ENCODE measurements around the gene GORASP1.

The GORASP1 gene

DNA sequence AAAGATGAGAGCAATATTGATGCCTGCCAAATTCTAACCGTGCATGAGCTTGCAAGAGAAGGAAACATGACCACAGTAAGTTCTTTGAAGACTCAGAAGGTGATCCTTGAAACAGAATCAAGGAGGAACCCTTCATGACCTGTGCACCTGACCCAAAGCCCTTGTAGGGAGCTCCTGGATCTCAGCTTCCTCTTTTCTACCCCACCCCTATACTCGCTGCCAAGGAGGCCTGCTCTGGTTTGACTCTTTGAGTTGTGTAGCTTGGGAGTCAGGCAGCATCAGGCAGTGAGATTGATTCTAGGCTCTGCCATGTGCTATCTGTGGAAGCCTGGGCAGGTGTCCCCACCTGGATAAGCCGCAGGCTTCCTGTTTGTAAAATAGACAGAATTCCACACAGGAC lies 10.7 kb upstream of the GORASP1 start:
- Histone ChIP-seq H2BK15ac (ENCODE audit: low read depth, poor library complexity, severe bottlenecking) (no peak overlapping the region), H3K14ac (ENCODE audit: low read length in 2 of 2) (no peak overlapping the region), H3K79me1 (replicated peaks; ENCODE audit: low read length, poor library complexity, severe bottlenecking) (no peaks in the 10 kb centered on the region), H3K4me3 (ENCODE audit: insufficient read depth in 1 of 2, low read depth in 1 of 2, low read length in 2 of 2) (no peak overlapping the region), H3K4me1 (ENCODE audit: control insufficient read depth, insufficient read depth, low read depth, low read length) (no peaks in the 10 kb centered on the region), H2BK5ac (ENCODE audit: low read depth, low read length, poor library complexity, severe bottlenecking) (no peak overlapping the region), H3K36me3 (ENCODE audit: control insufficient read depth in 1 of 2, insufficient read depth in 2 of 2, low read depth in 1 of 2, low read length in 2 of 2) (peaks cover 6 to 40% of the 10 kb centered on the region in 2 experiments), H3K18ac (ENCODE audit: low read depth in 1 of 2, low read length in 2 of 2) (no peak overlapping the region), H3K9ac (ENCODE audit: low read length) (no peak overlapping the region), H2AFZ (ENCODE audit: low read depth, low read length) (no peak overlapping the region), H2BK120ac (ENCODE audit: low read depth, low read length) (no peak overlapping the region), H3K27me3 (ENCODE audit: control insufficient read depth in 1 of 2, insufficient read depth in 1 of 2, low read length in 2 of 2) (no peaks in the 10 kb centered on the region), H4K91ac (ENCODE audit: low read length) (no peak overlapping the region), H3K4ac (ENCODE audit: low read depth in 1 of 2, low read length in 2 of 2) (no peak overlapping the region), H3K4me2 (ENCODE audit: low read length, poor library complexity, severe bottlenecking) (no peak overlapping the region), H4K8ac (ENCODE audit: low read length) (no peak overlapping the region), H2BK12ac (ENCODE audit: low read length in 2 of 2) (no peak overlapping the region), H3K27ac (ENCODE audit: low read length, poor library complexity, severe bottlenecking) (no peak overlapping the region), H3K23ac (ENCODE audit: low read length in 2 of 2) (no peak overlapping the region), H2AK5ac (ENCODE audit: low read length, severe bottlenecking) (no peak overlapping the region), H3K9me3 (ENCODE audit: control insufficient read depth, low read length) (no peaks in the 10 kb centered on the region)
- no peak for DNase-seq
- 88% methylated on average over 3 of the region's 3 CpGs for WGBS

DNA sequence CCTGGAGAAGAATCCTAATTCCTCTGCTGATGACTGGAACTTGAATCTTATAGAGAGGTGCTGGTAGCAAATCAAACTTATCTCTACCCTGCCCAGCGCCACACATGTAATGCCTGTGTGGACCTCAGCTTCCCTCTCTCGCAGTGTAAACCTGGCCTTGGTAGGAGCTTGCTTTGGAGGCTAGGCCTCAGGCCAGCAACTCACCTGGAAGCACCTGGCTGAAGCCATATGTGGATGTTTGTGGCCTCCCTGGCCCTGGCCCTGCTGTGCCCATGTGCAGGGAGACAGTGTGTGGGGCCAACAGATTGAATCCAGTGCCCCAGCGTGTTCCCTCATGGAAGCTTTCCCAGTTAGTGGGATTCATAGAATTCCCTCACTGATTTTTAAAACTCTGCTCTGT lies 8.4 kb upstream of the GORASP1 start:
- no peak overlapping the region for H3K23ac ChIP-seq (ENCODE audit: low read length in 2 of 2)
- no peak overlapping the region for H3K18ac ChIP-seq (ENCODE audit: low read depth in 1 of 2, low read length in 2 of 2)
- no peak overlapping the region for H2BK15ac ChIP-seq (ENCODE audit: low read depth, poor library complexity, severe bottlenecking)
- H2BK5ac ChIP-seq (ENCODE audit: low read depth, low read length, poor library complexity, severe bottlenecking), result no peak overlapping the region
- no peak overlapping the region for H2BK120ac ChIP-seq (ENCODE audit: low read depth, low read length)
- 92% methylated on average over 3 of the region's 3 CpGs for WGBS
- H4K8ac ChIP-seq (ENCODE audit: low read length), result no peak overlapping the region
- H3K4me3 ChIP-seq (ENCODE audit: insufficient read depth in 1 of 2, low read depth in 1 of 2, low read length in 2 of 2), result no peak overlapping the region
- H3K79me1 ChIP-seq (replicated peaks; ENCODE audit: low read length, poor library complexity, severe bottlenecking), result no peaks in the 10 kb centered on the region
- H3K9ac ChIP-seq (ENCODE audit: low read length), result no peak overlapping the region
- no peaks in the 10 kb centered on the region for H3K4me1 ChIP-seq (ENCODE audit: control insufficient read depth, insufficient read depth, low read depth, low read length)
- no peak overlapping the region for H3K4ac ChIP-seq (ENCODE audit: low read depth in 1 of 2, low read length in 2 of 2)
- H2AK5ac ChIP-seq (ENCODE audit: low read length, severe bottlenecking), result no peak overlapping the region
- no peaks in the 10 kb centered on the region for H3K9me3 ChIP-seq (ENCODE audit: control insufficient read depth, low read length)
- DNase-seq, result no peak
- H4K91ac ChIP-seq (ENCODE audit: low read length), result no peak overlapping the region
- no peak overlapping the region for H3K27ac ChIP-seq (ENCODE audit: low read length, poor library complexity, severe bottlenecking)
- H3K27me3 ChIP-seq (ENCODE audit: control insufficient read depth in 1 of 2, insufficient read depth in 1 of 2, low read length in 2 of 2), result no peaks in the 10 kb centered on the region
- peaks cover 6 to 54% of the 10 kb centered on the region in 2 experiments for H3K36me3 ChIP-seq (ENCODE audit: control insufficient read depth in 1 of 2, insufficient read depth in 2 of 2, low read depth in 1 of 2, low read length in 2 of 2)
- no peak overlapping the region for H3K14ac ChIP-seq (ENCODE audit: low read length in 2 of 2)
- no peak overlapping the region for H2BK12ac ChIP-seq (ENCODE audit: low read length in 2 of 2)
- H2AFZ ChIP-seq (ENCODE audit: low read depth, low read length), result no peak overlapping the region
- no peak overlapping the region for H3K4me2 ChIP-seq (ENCODE audit: low read length, poor library complexity, severe bottlenecking)

- H3K14ac ChIP-seq (ENCODE audit: low read length in 2 of 2), result no peak overlapping the region
- DNase-seq, result no peak
- no peak overlapping the region for H3K4me3 ChIP-seq (ENCODE audit: insufficient read depth in 1 of 2, low read depth in 1 of 2, low read length in 2 of 2)
- WGBS, result 72% methylated on average over 5 of the region's 5 CpGs
- H2BK12ac ChIP-seq (ENCODE audit: low read length in 2 of 2), result no peak overlapping the region
- no peak overlapping the region for H3K27ac ChIP-seq (ENCODE audit: low read length, poor library complexity, severe bottlenecking)
- H2BK15ac ChIP-seq (ENCODE audit: low read depth, poor library complexity, severe bottlenecking), result no peak overlapping the region
- H4K91ac ChIP-seq (ENCODE audit: low read length), result no peak overlapping the region
- no peak overlapping the region for H3K4me2 ChIP-seq (ENCODE audit: low read length, poor library complexity, severe bottlenecking)
- no peak overlapping the region for H3K9ac ChIP-seq (ENCODE audit: low read length)
- no peak overlapping the region for H2AFZ ChIP-seq (ENCODE audit: low read depth, low read length)
- H2BK120ac ChIP-seq (ENCODE audit: low read depth, low read length), result no peak overlapping the region
- peaks cover 10 to 52% of the 10 kb centered on the region in 2 experiments for H3K36me3 ChIP-seq (ENCODE audit: control insufficient read depth in 1 of 2, insufficient read depth in 2 of 2, low read depth in 1 of 2, low read length in 2 of 2)
- no peaks in the 10 kb centered on the region for H3K27me3 ChIP-seq (ENCODE audit: control insufficient read depth in 1 of 2, insufficient read depth in 1 of 2, low read length in 2 of 2)
- H3K4ac ChIP-seq (ENCODE audit: low read depth in 1 of 2, low read length in 2 of 2), result no peak overlapping the region
- no peaks in the 10 kb centered on the region for H3K79me1 ChIP-seq (replicated peaks; ENCODE audit: low read length, poor library complexity, severe bottlenecking)
- no peaks in the 10 kb centered on the region for H3K9me3 ChIP-seq (ENCODE audit: control insufficient read depth, low read length)
- H3K18ac ChIP-seq (ENCODE audit: low read depth in 1 of 2, low read length in 2 of 2), result no peak overlapping the region
- H4K8ac ChIP-seq (ENCODE audit: low read length), result no peak overlapping the region
- H2AK5ac ChIP-seq (ENCODE audit: low read length, severe bottlenecking), result no peak overlapping the region
- no peak overlapping the region for H2BK5ac ChIP-seq (ENCODE audit: low read depth, low read length, poor library complexity, severe bottlenecking)
- H3K4me1 ChIP-seq (ENCODE audit: control insufficient read depth, insufficient read depth, low read depth, low read length), result no peaks in the 10 kb centered on the region
- no peak overlapping the region for H3K23ac ChIP-seq (ENCODE audit: low read length in 2 of 2)
Observed at GRCh38 chr3:39114456-39114855, 7.0 kb upstream of the GORASP1 start.

GRCh38 chr3:39113291-39113690 lies 5.9 kb upstream of the GORASP1 start:
- H3K4me1 ChIP-seq (ENCODE audit: control insufficient read depth, insufficient read depth, low read depth, low read length), result peaks cover under 1% of the 10 kb centered on the region
- H3K79me1 ChIP-seq (replicated peaks; ENCODE audit: low read length, poor library complexity, severe bottlenecking), result no peaks in the 10 kb centered on the region
- DNase-seq, result no peak
- no peak overlapping the region for H4K8ac ChIP-seq (ENCODE audit: low read length)
- no peak overlapping the region for H3K9ac ChIP-seq (ENCODE audit: low read length)
- H3K4ac ChIP-seq (ENCODE audit: low read depth in 1 of 2, low read length in 2 of 2), result no peak overlapping the region
- no peak overlapping the region for H2BK15ac ChIP-seq (ENCODE audit: low read depth, poor library complexity, severe bottlenecking)
- no peak overlapping the region for H3K14ac ChIP-seq (ENCODE audit: low read length in 2 of 2)
- H3K23ac ChIP-seq (ENCODE audit: low read length in 2 of 2), result no peak overlapping the region
- no peak overlapping the region for H3K18ac ChIP-seq (ENCODE audit: low read depth in 1 of 2, low read length in 2 of 2)
- no peak overlapping the region for H3K4me2 ChIP-seq (ENCODE audit: low read length, poor library complexity, severe bottlenecking)
- H4K91ac ChIP-seq (ENCODE audit: low read length), result no peak overlapping the region
- no peak overlapping the region for H2BK5ac ChIP-seq (ENCODE audit: low read depth, low read length, poor library complexity, severe bottlenecking)
- H3K27me3 ChIP-seq (ENCODE audit: control insufficient read depth in 1 of 2, insufficient read depth in 1 of 2, low read length in 2 of 2), result no peaks in the 10 kb centered on the region
- H2AK5ac ChIP-seq (ENCODE audit: low read length, severe bottlenecking), result no peak overlapping the region
- H2AFZ ChIP-seq (ENCODE audit: low read depth, low read length), result no peak overlapping the region
- 84% methylated on average over 2 of the region's 3 CpGs for WGBS
- no peak overlapping the region for H3K4me3 ChIP-seq (ENCODE audit: insufficient read depth in 1 of 2, low read depth in 1 of 2, low read length in 2 of 2)
- no peak overlapping the region for H3K27ac ChIP-seq (ENCODE audit: low read length, poor library complexity, severe bottlenecking)
- H3K9me3 ChIP-seq (ENCODE audit: control insufficient read depth, low read length), result no peaks in the 10 kb centered on the region
- H2BK12ac ChIP-seq (ENCODE audit: low read length in 2 of 2), result no peak overlapping the region
- no peak overlapping the region for H2BK120ac ChIP-seq (ENCODE audit: low read depth, low read length)
- H3K36me3 ChIP-seq (ENCODE audit: control insufficient read depth in 1 of 2, insufficient read depth in 2 of 2, low read depth in 1 of 2, low read length in 2 of 2), result peaks cover 10 to 41% of the 10 kb centered on the region in 2 experiments
